BJ (cell line): ENCODE measurements around the gene CORO2B. TPM values are rescaled to one million over a fixed set of nuclear protein-coding genes. Genes with fewer than 3 reads are reported as not detected.

ENCODE experiments used
- CTCF ChIA-PET: fragments of 350-600 bp; formaldehyde crosslinking; extraction: SDS; loops from one replicate; lab custom pipeline; 2021; ENCODE audit warnings: antibody characterized with exemption, inconsistent platforms; lab: Yijun Ruan, JAX
- POLR2A ChIA-PET: fragments of 300-600 bp; sonication (Branson Sonifier 250); formaldehyde crosslinking; extraction: SDS; loops from one replicate; lab custom pipeline; 2021; ENCODE audit warnings: antibody characterized with exemption; lab: Charles Lee
- DNase-seq: peaks from one replicate; pipeline ENCODE4 v3.0.0-alpha.2; 2011; ENCODE audit warnings: low read depth
- H3K27me3 ChIP-seq: 2 replicates; pipeline ENCODE4 v1.6.0; 2011; ENCODE audit warnings: low read length; ENCODE audit not compliant: control insufficient read depth, insufficient read depth
- H3K36me3 ChIP-seq: 2 replicates; pipeline ENCODE4 v1.5.1; 2011; ENCODE audit warnings: low read length; ENCODE audit not compliant: control insufficient read depth, insufficient read depth
- H3K4me3 ChIP-seq: 2 replicates; pipeline ENCODE4 v1.5.1; 2011; ENCODE audit warnings: low read depth, mild to moderate bottlenecking, control low read depth, low read length
- CTCF ChIP-seq: IDR thresholded peaks from 2 replicates; pipeline ENCODE4 v1.5.1; 2011; ENCODE audit warnings: low read depth, mild to moderate bottlenecking, control low read depth, inconsistent platforms, low read length, moderate library complexity; ENCODE audit not compliant: insufficient read depth
- polyA plus RNA-seq: library from polyadenylated mRNA; depleted of rRNA; stranded (reverse); fragments of >200 nt; gene quantifications from 2 replicates; pipeline ENCODE4 v1.2.3, GENCODE V29; 2011

CORO2B gene
- polyA plus RNA-seq, 1 experiment: 7.7 TPM

DNA sequence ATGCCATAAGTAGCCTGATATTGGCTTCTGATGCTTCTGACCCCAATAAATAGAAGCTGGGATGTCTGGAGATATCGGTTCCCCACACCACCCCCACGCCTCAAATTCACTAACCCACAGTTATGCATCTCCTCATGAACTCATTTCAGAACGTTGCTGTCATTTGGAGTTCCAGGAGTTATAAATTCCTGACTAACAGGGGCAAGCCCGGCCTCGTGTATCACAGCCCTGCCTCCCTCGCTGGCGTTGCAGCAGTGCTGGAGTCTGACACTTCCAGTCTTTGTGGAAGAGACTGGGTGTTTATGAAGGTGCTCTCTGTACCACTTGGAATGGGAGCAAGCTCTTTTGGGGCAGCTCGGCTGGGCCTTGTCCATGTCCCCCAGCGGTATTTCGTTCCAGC lies 140.9 kb downstream of the CORO2B start:
- Histone ChIP-seq H3K36me3 (no peaks in the 10 kb centered on the region), H3K27me3 (no peaks in the 10 kb centered on the region), H3K4me3 (no peak overlapping the region)
- ChIA-PET CTCF (interaction anchor here (1.0 to 2.8 kb wide), 2 partner anchors 10 to 156 kb away, joined by 3 to 8 read pairs; no protein-coding TSS in a partner anchor), POLR2A (no interaction called here)
- no peak for DNase-seq
- TF ChIP-seq CTCF: no peak

DNA sequence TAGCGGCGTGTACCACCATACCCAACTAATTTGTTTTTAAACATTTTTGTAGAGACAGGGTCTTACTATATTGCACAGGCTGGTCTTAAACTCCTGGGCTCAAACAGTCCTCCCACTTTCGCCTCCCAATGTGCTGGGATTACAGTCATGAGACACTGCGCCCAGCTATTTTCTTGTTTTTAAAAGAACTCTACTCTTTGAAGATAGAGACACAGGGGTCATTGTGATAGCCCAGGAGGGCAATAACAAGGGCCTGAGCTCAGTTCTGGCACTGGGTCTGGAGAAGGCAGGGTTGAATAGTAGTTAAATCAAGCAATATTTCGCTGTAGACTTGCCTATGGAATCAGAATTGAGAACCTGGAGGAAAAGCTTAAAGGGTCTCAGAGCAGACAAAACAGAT lies 143.1 kb downstream of the CORO2B start:
- Histone ChIP-seq H3K4me3 (no peak overlapping the region), H3K36me3 (no peaks in the 10 kb centered on the region), H3K27me3 (no peaks in the 10 kb centered on the region)
- no peak for TF ChIP-seq CTCF
- CTCF ChIA-PET: interaction anchor here (1.3 to 2.8 kb wide), 3 partner anchors 8 to 12 kb away, joined by 3 to 8 read pairs (median 5); no protein-coding TSS in a partner anchor
- POLR2A ChIA-PET: no interaction called here
- DNase-seq: no peak

DNA sequence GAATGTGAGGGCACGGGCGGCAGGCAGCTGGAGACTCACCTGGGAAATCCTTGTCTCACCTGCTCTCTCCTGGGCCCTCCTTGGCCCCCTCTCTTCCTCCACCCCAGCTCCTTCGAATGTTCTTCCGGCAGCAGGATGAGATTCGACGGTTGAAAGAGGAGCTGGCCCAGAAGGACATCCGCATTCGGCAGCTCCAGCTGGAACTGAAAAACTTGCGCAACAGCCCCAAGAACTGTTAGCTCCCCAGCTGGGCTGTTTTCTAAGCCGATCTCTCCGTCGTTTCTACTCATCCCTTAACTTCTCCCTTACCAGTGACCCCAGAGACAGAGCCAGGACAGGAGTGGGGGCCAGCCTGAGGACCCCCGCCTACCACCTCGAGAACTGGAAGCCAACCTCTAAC lies 146.9 kb downstream of the CORO2B start:
- CTCF ChIA-PET: interaction anchor here (0.6 to 1.7 kb wide), 7 partner anchors 10 to 199 kb away, joined by 3 to 9 read pairs (median 4); no protein-coding TSS in a partner anchor
- POLR2A ChIA-PET: no interaction called here
- no peaks in the 10 kb centered on the region for H3K27me3 ChIP-seq
- no peak for TF ChIP-seq CTCF
- H3K36me3 ChIP-seq: no peaks in the 10 kb centered on the region
- no peak for DNase-seq
- H3K4me3 ChIP-seq: no peak overlapping the region

- Histone ChIP-seq H3K36me3 (no peaks in the 10 kb centered on the region), H3K27me3 (no peaks in the 10 kb centered on the region; the same call in 1 of the 2 replicates), H3K4me3 (no peak overlapping the region)
- ChIA-PET POLR2A (no interaction called here), CTCF (interaction anchor here (0.6 to 1.7 kb wide), 5 partner anchors 139 to 199 kb away, joined by 3 to 9 read pairs (median 5); no protein-coding TSS in a partner anchor)
- TF ChIP-seq CTCF: no peak
- DNase-seq: no peak
These were observed 147.5 kb downstream of the CORO2B start for GRCh38 chr15:68726246-68726645.

- no peak for DNase-seq
- H3K36me3 ChIP-seq: no peaks in the 10 kb centered on the region
- POLR2A ChIA-PET: no interaction called here
- CTCF ChIA-PET: interaction anchor here (0.6 to 1.7 kb wide), 4 partner anchors 9 to 195 kb away, joined by 4 to 12 read pairs (median 6); no protein-coding TSS in a partner anchor
- H3K4me3 ChIP-seq: no peak overlapping the region
- peaks cover 12% of the 10 kb centered on the region for H3K27me3 ChIP-seq
- TF ChIP-seq CTCF: no peak
These were observed 151.1 kb downstream of the CORO2B start for GRCh38 chr15:68729789-68730411.
